Vagina (tissue), 2 donors: ENCODE data around the gene GGT7.

Source experiments
- POLR2A ChIP-seq, 2 donors: fragments of 450-650 bp; IDR thresholded peaks; one replicate each; pipeline ENCODE4 v1.6.1; 2017; ENCODE audit warnings: antibody characterized with exemption in 2 of 2, mild to moderate bottlenecking in 2 of 2, moderate library complexity in 2 of 2
- TF ChIP-seq, protein P1 (sequence below), 3 experiments: fragments of 450-650 bp in 2 of 3; fragments of 200-600 bp in 1 of 3; sonication (generic) in 1 of 3; IDR thresholded peaks; one replicate each; pipeline ENCODE4 v1.5.1; 2017 to 2019; ENCODE audit warnings: antibody characterized with exemption in 3 of 3, mild to moderate bottlenecking in 2 of 3, moderate library complexity in 2 of 3

- TF ChIP-seq, protein P1, sequence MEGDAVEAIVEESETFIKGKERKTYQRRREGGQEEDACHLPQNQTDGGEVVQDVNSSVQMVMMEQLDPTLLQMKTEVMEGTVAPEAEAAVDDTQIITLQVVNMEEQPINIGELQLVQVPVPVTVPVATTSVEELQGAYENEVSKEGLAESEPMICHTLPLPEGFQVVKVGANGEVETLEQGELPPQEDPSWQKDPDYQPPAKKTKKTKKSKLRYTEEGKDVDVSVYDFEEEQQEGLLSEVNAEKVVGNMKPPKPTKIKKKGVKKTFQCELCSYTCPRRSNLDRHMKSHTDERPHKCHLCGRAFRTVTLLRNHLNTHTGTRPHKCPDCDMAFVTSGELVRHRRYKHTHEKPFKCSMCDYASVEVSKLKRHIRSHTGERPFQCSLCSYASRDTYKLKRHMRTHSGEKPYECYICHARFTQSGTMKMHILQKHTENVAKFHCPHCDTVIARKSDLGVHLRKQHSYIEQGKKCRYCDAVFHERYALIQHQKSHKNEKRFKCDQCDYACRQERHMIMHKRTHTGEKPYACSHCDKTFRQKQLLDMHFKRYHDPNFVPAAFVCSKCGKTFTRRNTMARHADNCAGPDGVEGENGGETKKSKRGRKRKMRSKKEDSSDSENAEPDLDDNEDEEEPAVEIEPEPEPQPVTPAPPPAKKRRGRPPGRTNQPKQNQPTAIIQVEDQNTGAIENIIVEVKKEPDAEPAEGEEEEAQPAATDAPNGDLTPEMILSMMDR (IDR thresholded peaks at IDR 0.05) = no peak
- TF ChIP-seq POLR2A (IDR thresholded peaks at IDR 0.05) = no peak
These were observed 15.8 kb upstream of the GGT7 start for GRCh38 chr20:34888468-34888867.
